Heart left ventricle (tissue), 13 donors: ENCODE data around the gene TBCD.

ENCODE experiments used
- POLR2A ChIP-seq, 2 donors: fragments of 450-650 bp; IDR thresholded peaks; one replicate each; pipeline ENCODE4 v1.6.1; 2017; ENCODE audit warnings: antibody characterized with exemption in 2 of 2, mild to moderate bottlenecking in 2 of 2, moderate library complexity in 2 of 2
- TF ChIP-seq, protein P1 (sequence below), 12 donors: fragments of 200-600 bp; sonication (generic) in 4 of 12; IDR thresholded peaks; one replicate each; pipeline versions ENCODE4 v1.5.0 to v1.8.0; 2018 to 2022; ENCODE audit warnings: antibody characterized with exemption in 12 of 12, mild to moderate bottlenecking in 5 of 12
- donor health status: ischemic (EF 13 %, LVEDD 7.1; RV severe dilation, severe dysfunction).
- donor health status: DM: no; HTN: yes; CAD: no.
- donor health status: DM: no; HTN: no; CAD: no.
- donor health status: ischemic (EF 25% LVEDD 6.9; RV normal size, moderate dysfunction).
- donor health status: ischemic (EF 25% LVEDD 5.7; RV mildly dilated, moderate dysfunction).
- donor health status: ischemic (EF 35%, LVEDD 5.7; RV mildly dilated, moderate dysfunction).
- donor health status: nonischemic (EF 11% LVEDD 7.7; RV severe dilation, severe dysfunction).
- donor health status: DM: yes; HTN: yes; CAD: no.
- donor health status: PGD.
- donor health status: ischemic (EF 29% LVEDD 5.4; RV normal size, mild dysfunction).
- donor health status: nonischemic (EF 23%, LVEDD 6.1; RV moderate dilation, normal function).

- TF ChIP-seq, protein P1, sequence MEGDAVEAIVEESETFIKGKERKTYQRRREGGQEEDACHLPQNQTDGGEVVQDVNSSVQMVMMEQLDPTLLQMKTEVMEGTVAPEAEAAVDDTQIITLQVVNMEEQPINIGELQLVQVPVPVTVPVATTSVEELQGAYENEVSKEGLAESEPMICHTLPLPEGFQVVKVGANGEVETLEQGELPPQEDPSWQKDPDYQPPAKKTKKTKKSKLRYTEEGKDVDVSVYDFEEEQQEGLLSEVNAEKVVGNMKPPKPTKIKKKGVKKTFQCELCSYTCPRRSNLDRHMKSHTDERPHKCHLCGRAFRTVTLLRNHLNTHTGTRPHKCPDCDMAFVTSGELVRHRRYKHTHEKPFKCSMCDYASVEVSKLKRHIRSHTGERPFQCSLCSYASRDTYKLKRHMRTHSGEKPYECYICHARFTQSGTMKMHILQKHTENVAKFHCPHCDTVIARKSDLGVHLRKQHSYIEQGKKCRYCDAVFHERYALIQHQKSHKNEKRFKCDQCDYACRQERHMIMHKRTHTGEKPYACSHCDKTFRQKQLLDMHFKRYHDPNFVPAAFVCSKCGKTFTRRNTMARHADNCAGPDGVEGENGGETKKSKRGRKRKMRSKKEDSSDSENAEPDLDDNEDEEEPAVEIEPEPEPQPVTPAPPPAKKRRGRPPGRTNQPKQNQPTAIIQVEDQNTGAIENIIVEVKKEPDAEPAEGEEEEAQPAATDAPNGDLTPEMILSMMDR (IDR thresholded peaks at IDR 0.05): no peak
- no peak for TF ChIP-seq POLR2A (IDR thresholded peaks at IDR 0.05)
Measured at GRCh38 chr17:82874011-82874835, 122.4 kb downstream of the TBCD start.
